Transverse colon (tissue), 4 donors: ENCODE results near the gene EXD2.

ENCODE experiments used
- CTCF ChIP-seq, 5 experiments: fragments of 200-600 bp in 3 of 5; fragments of 450-650 bp in 2 of 5; sonication (generic) in 3 of 5; IDR thresholded peaks; 1 replicate in 2 of 5; 2 replicates in 3 of 5; pipeline ENCODE4 v1.5.1; 2016 to 2017; ENCODE audit warnings: antibody characterized with exemption in 5 of 5, inconsistent platforms in 3 of 5, mild to moderate bottlenecking in 2 of 5, moderate library complexity in 1 of 5
- POLR2AphosphoS5 ChIP-seq, 3 donors: sonication (generic); formaldehyde crosslinking; IDR thresholded peaks; one replicate each; pipeline ENCODE4 v1.6.1; 2016; ENCODE audit warnings: antibody characterized with exemption in 3 of 3

DNA sequence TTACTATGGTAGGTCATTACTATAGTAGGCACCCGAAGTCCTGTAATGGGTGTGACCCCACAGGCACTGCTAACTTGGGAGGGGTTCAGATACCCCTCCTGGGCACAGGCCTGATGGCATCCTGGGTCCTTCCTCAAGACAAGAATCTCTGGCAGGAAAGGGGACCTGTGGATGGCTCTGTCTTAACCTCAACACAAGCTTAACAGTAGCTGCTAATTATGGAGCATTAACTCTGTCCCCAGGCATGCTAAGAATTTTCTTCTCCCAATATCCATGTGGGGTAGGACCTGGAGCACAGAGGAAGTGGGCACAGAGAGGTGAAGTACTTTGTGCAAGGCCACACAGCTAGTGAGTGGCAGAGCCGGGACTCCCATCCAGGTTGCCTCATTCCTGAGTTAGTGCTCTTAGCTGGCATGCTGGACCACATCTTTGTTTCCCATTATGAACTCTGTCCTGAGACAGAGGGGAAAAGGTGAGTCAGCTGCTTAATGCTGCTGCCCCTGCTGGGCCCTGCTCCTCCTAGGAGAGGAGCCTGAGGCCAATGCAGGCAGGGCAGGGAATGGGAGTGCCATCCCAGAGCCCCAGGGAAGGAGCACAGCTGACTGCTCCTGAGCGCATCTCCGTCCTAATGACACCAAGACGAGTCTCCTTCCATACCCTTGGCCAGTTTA is 100.7 kb downstream of the EXD2 start:
- TF ChIP-seq CTCF (IDR thresholded peaks at IDR 0.05) (no peak), POLR2AphosphoS5 (IDR thresholded peaks at IDR 0.05) (no peak)
